Thyroid gland (tissue), 4 donors: ENCODE data around the gene C11orf65.

Experiments used
- CTCF ChIP-seq, 6 experiments: fragments of 200-600 bp in 3 of 6; fragments of 450-650 bp in 3 of 6; sonication (generic) in 3 of 6; IDR thresholded peaks; one replicate each; pipeline ENCODE4 v1.5.1; 2016 to 2019; ENCODE audit warnings: antibody characterized with exemption in 6 of 6, mild to moderate bottlenecking in 2 of 6, inconsistent platforms in 1 of 6, moderate library complexity in 1 of 6
- POLR2A ChIP-seq, 2 donors: fragments of 450-650 bp; IDR thresholded peaks; one replicate each; pipeline ENCODE4 v1.6.1; 2017; ENCODE audit warnings: antibody characterized with exemption in 2 of 2, mild to moderate bottlenecking in 2 of 2, moderate library complexity in 1 of 2

- no peak for TF ChIP-seq CTCF (IDR thresholded peaks at IDR 0.05)
- TF ChIP-seq POLR2A (IDR thresholded peaks at IDR 0.05), result no peak
Observed at GRCh38 chr11:108405706-108406105, 61.6 kb downstream of the C11orf65 start.
